ENCODE results near the gene SERINC3. TPM values are rescaled to one million over a fixed set of nuclear protein-coding genes. Genes with fewer than 3 reads are reported as not detected.

The SERINC3 gene
- total and polyA plus RNA-seq, 2 of the 13 experiments (the other 11 are each of a cell fraction or from before 2014, with no cell fraction given) = 82.0 to 226 TPM

DNA sequence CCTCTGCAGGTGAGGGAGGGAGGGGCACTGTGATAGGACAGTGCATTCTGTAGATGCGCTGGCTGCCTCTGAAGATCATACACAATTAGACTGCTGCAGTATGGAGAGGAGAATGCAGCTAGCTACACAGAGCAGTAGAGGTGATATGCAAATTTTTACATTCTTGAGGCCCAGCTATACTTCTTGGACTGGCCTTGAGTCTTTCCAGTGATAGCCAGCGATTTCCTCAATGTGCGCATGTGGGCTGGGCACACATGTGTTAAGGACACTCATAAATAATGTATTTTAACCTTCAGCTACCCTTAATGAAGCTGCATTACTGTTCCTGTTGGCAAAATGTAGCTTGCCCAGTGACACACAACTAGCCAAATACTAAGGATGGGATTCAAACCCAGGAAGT lies 27.2 kb downstream of the SERINC3 start (continued):
- TF ChIP-seq, protein P1, sequence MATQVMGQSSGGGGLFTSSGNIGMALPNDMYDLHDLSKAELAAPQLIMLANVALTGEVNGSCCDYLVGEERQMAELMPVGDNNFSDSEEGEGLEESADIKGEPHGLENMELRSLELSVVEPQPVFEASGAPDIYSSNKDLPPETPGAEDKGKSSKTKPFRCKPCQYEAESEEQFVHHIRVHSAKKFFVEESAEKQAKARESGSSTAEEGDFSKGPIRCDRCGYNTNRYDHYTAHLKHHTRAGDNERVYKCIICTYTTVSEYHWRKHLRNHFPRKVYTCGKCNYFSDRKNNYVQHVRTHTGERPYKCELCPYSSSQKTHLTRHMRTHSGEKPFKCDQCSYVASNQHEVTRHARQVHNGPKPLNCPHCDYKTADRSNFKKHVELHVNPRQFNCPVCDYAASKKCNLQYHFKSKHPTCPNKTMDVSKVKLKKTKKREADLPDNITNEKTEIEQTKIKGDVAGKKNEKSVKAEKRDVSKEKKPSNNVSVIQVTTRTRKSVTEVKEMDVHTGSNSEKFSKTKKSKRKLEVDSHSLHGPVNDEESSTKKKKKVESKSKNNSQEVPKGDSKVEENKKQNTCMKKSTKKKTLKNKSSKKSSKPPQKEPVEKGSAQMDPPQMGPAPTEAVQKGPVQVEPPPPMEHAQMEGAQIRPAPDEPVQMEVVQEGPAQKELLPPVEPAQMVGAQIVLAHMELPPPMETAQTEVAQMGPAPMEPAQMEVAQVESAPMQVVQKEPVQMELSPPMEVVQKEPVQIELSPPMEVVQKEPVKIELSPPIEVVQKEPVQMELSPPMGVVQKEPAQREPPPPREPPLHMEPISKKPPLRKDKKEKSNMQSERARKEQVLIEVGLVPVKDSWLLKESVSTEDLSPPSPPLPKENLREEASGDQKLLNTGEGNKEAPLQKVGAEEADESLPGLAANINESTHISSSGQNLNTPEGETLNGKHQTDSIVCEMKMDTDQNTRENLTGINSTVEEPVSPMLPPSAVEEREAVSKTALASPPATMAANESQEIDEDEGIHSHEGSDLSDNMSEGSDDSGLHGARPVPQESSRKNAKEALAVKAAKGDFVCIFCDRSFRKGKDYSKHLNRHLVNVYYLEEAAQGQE (IDR thresholded peaks at IDR 0.05; ENCODE audit: borderline replicate concordance in 1 of 2, low read depth in 1 of 2, low read length in 2 of 2) = no peak
- TF ChIP-seq BCL3 (CRISPR knock-in tag; IDR thresholded peaks at IDR 0.05) (no peak), ZC3H4 (CRISPR knock-in tag; IDR thresholded peaks at IDR 0.05; ENCODE audit: borderline replicate concordance) (no peak), SP140L (CRISPR knock-in tag; IDR thresholded peaks at IDR 0.05; ENCODE audit: borderline replicate concordance) (no peak)

DNA sequence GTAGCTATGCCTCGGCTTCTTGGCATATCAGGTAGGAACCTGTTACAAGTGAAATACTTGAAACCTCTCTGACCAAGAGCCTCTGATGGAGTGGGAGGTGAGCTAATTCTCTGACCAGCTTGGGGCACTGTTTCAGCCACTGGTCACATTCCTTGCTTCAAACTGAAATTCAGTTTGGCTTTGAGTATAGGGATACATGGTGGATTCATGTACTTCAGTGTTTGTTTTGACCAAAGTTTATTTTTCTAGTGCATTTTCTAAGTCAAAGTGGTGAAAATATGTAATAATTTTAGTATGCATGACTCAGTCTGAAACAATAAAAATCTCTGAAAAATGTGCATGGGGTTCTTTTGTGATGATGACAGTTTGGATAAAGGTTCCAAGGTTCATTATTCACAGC lies 27.6 kb downstream of the SERINC3 start:
- in situ Hi-C loops (cut with HindIII; ENCODE audit: extremely low pct_ligation_motif_present, low pct_unique_long_range_greater_than_20kb) = no loop called here
- no peak for ATAC-seq
- H3K27ac ChIP-seq (ENCODE audit: extremely low read length, insufficient read depth, low read length) = no peak overlapping the region

More for the DNA sequence above, 27.6 kb downstream of the SERINC3 start:
- Histone ChIP-seq H3K79me2 (ENCODE audit: insufficient read depth, low read length) (no peaks in the 10 kb centered on the region), H4K20me1 (ENCODE audit: insufficient read depth, low read length) (no peaks in the 10 kb centered on the region), H3K4me1 (ENCODE audit: insufficient read depth, low read length) (no peaks in the 10 kb centered on the region), H3K9ac (ENCODE audit: insufficient read depth, low read depth, low read length) (no peak overlapping the region), H2AFZ (ENCODE audit: low read length) (no peak overlapping the region), H3K27me3 (ENCODE audit: control insufficient read depth in 1 of 2, insufficient read depth in 2 of 2, low read length in 2 of 2) (no peaks in the 10 kb centered on the region), H3K9me3 (ENCODE audit: low read length) (no peaks in the 10 kb centered on the region), H3K4me3 (replicated peaks in 1 of 3; ENCODE audit: insufficient read depth in 1 of 3, low read depth in 2 of 3, low read length in 3 of 3) (no peak overlapping the region), H3K4me2 (ENCODE audit: low read depth, low read length) (no peak overlapping the region), H3K36me3 (replicated peaks in 1 of 2; ENCODE audit: control insufficient read depth in 1 of 2, insufficient read depth in 2 of 2, low read length in 2 of 2) (peaks cover 50 to 76% of the 10 kb centered on the region in 2 experiments)
- WGBS (ENCODE audit: low lambda C conversion rate) = 100% methylated on average over 1 of the region's 1 CpG
- BruUV-seq (replicated peaks) = no TSS peak
- DNase-seq (ENCODE audit: low spot score) (no peak), FAIRE-seq (no peak)
- ChIA-PET CTCF (ENCODE audit: low intra/inter-chr PET ratio, low total read pairs) (no interaction called here), POLR2A (interaction anchor here (1.2 to 1.4 kb wide), 2 partner anchors 19 to 28 kb away, joined by 3 to 4 read pairs; partner anchors contain the start of genes SERINC3 and TTPAL)
- TF ChIP-seq MATR3 (CRISPR knock-in tag; IDR thresholded peaks at IDR 0.05) (no peak), PAF1 (CRISPR knock-in tag; IDR thresholded peaks at IDR 0.05) (peak; percentile 29; the same call in 1 of the 2 replicates), POLR2AphosphoS2 (IDR thresholded peaks at IDR 0.05; ENCODE audit: low read depth, low read length) (0 out of 2 replicates have a peak, but pooled peaks have one; percentile 72), NAIF1 (CRISPR knock-in tag; IDR thresholded peaks at IDR 0.05; ENCODE audit: borderline replicate concordance) (no peak), ZNF629 (CRISPR knock-in tag; conservative IDR thresholded peaks at IDR 0.05) (no peak), HOXA5 (CRISPR knock-in tag; IDR thresholded peaks at IDR 0.05) (no peak)
- intact Hi-C loops (cut with micrococcal nuclease; ENCODE audit: unreplicated experiment) = no loop called here
